Stomach (tissue), 9 donors: ENCODE results near the gene ETV6. TPM values are rescaled to one million over a fixed set of nuclear protein-coding genes. Genes with fewer than 3 reads are reported as not detected.
A peak's percentile ranks its signal among the peaks of the same experiment; 100 is the strongest.

Experiments used
- DNase-seq, 2 donors: peaks; one replicate each; pipeline versions ENCODE4 v3.0.0 to v3.0.0-alpha.2; 2013 to 2019
- H3K27ac ChIP-seq, 5 donors: fragments of 200-600 bp in 4 of 5; sonication (generic) in 4 of 5; one replicate each; pipeline ENCODE4 v1.5.1; 2013 to 2019; ENCODE audit warnings: mild to moderate bottlenecking in 1 of 5, moderate library complexity in 1 of 5
- H3K27me3 ChIP-seq, 3 donors: fragments of 200-600 bp; sonication (generic); one replicate each; pipeline ENCODE4 v1.5.1; 2017 to 2019; ENCODE audit warnings: mixed run types in 1 of 3
- H3K36me3 ChIP-seq, 4 donors: fragments of 200-600 bp; sonication (generic); 1 replicate in 3 of 4; 2 replicates in 1 of 4; pipeline ENCODE4 v1.5.1; 2016 to 2019
- H3K4me1 ChIP-seq, 4 donors: fragments of 200-600 bp; sonication (generic); one replicate each; pipeline ENCODE4 v1.5.1; 2016 to 2019
- H3K4me3 ChIP-seq, 4 donors: fragments of 200-600 bp; sonication (generic) in 3 of 4; one replicate each; pipeline ENCODE4 v1.5.1; 2016 to 2019; ENCODE audit warnings: mild to moderate bottlenecking in 1 of 4
- H3K9me3 ChIP-seq, 4 donors: fragments of 200-600 bp; sonication (generic); one replicate each; pipeline ENCODE4 v1.5.1; 2016 to 2019
- CTCF ChIP-seq, 7 experiments: fragments of 450-650 bp in 4 of 7; fragments of 200-600 bp in 3 of 7; sonication (generic) in 3 of 7; IDR thresholded peaks; one replicate each; pipeline ENCODE4 v1.5.1; 2016 to 2019; ENCODE audit warnings: antibody characterized with exemption in 7 of 7, control low read depth in 2 of 7, mild to moderate bottlenecking in 1 of 7
- EP300 ChIP-seq: sonication (generic); formaldehyde crosslinking; IDR thresholded peaks from one replicate; pipeline ENCODE4 v1.6.1; 2017; ENCODE audit warnings: antibody characterized with exemption
- POLR2A ChIP-seq, 4 donors: fragments of 450-650 bp; IDR thresholded peaks; one replicate each; pipeline ENCODE4 v1.6.1; 2016; ENCODE audit warnings: antibody characterized with exemption in 4 of 4, control low read depth in 2 of 4, mild to moderate bottlenecking in 1 of 4, moderate library complexity in 1 of 4
- POLR2AphosphoS5 ChIP-seq, 3 donors: sonication (generic); formaldehyde crosslinking; IDR thresholded peaks; one replicate each; pipeline ENCODE4 v1.6.1; 2016; ENCODE audit warnings: antibody characterized with exemption in 3 of 3
- WGBS, 5 donors: extraction: QIAGEN DNeasy Blood & Tissue Kit in 3 of 5; methylation state at CpG; one replicate each; pipeline versions ENCODE4 v1.1.5 to v1.1.7; 2013 to 2018; 5-methylcytosine and 5-hydroxymethylcytosine counted together
- intact Hi-C: fragments of 100-400 bp; cut with DNase I; formaldehyde crosslinking; loops from one replicate; pipeline ENCODE4 v1.15.1; 2023; ENCODE audit warnings: low total_unique reads
- polyA plus RNA-seq, 3 donors: library from polyadenylated mRNA; stranded (reverse); fragments of 200-250 nt; gene quantifications; one replicate each; pipeline ENCODE4 v1.2.3, GENCODE V29; 2013
- total RNA-seq, 5 donors: library from RNA; depleted of rRNA; stranded (reverse); fragments of >200 nt; gene quantifications; one replicate each; pipeline versions ENCODE4 v1.1.0 to v1.2.3, GENCODE V29; 2014 to 2016
- donor health status: healthy with polysubstance abuse.
- donor health status: Bipolar disorder and iron deficiency.
- donor health status: healthy.

ETV6 gene
- total and polyA plus RNA-seq, 8 donors = 4.1 to 60.3 (median 13.4) TPM

GRCh38 chr12:11655842-11656241, 6.4 kb downstream of the ETV6 start:
- intact Hi-C loops = no loop called here
- no peaks in the 10 kb centered on the region for H3K36me3 ChIP-seq
- peaks cover 32 to 95% (median 63%) of the 10 kb centered on the region in 4 donors for H3K4me1 ChIP-seq
- H3K9me3 ChIP-seq = no peaks in the 10 kb centered on the region
- 61 to 90% (median 85%) methylated on average over 5 of the region's 5 CpGs for WGBS, 5 donors
- no peak overlapping the region for H3K4me3 ChIP-seq
- no peak for DNase-seq
- no peaks in the 10 kb centered on the region for H3K27me3 ChIP-seq
- TF ChIP-seq POLR2A (IDR thresholded peaks at IDR 0.05) (no peak), EP300 (no peak), CTCF (IDR thresholded peaks at IDR 0.05) (no peak), POLR2AphosphoS5 (IDR thresholded peaks at IDR 0.05) (no peak)
- H3K27ac ChIP-seq = peak overlapping the region in 2 of 5 donors; percentile 40 to 96

- Histone ChIP-seq H3K4me3 (no peak overlapping the region), H3K9me3 (no peaks in the 10 kb centered on the region), H3K27me3 (no peaks in the 10 kb centered on the region), H3K36me3 (peaks cover 0 to 1% (median 0%) of the 10 kb centered on the region in 4 donors), H3K27ac (peak overlapping the region in 3 of 5 donors; percentile 23 to 96 (median 40)), H3K4me1 (peaks cover 35 to 99% (median 63%) of the 10 kb centered on the region in 4 donors)
- intact Hi-C loops = no loop called here
- DNase-seq = no peak
- WGBS, 5 donors = 80 to 92% (median 86%) methylated on average over 4 of the region's 4 CpGs
- TF ChIP-seq CTCF (IDR thresholded peaks at IDR 0.05) (no peak), POLR2A (IDR thresholded peaks at IDR 0.05) (no peak), POLR2AphosphoS5 (IDR thresholded peaks at IDR 0.05) (no peak), EP300 (no peak)
Observed at GRCh38 chr12:11656550-11656949, 7.1 kb downstream of the ETV6 start.

GRCh38 chr12:11657511-11657910, 8.0 kb downstream of the ETV6 start:
- DNase-seq = no peak
- Histone ChIP-seq H3K27me3 (no peaks in the 10 kb centered on the region), H3K27ac (peak overlapping the region in 2 of 5 donors; percentile 14 to 55), H3K9me3 (no peaks in the 10 kb centered on the region), H3K4me3 (no peak overlapping the region), H3K4me1 (peaks cover 38 to 99% (median 65%) of the 10 kb centered on the region in 4 donors), H3K36me3 (peaks cover 0 to 6% (median 0%) of the 10 kb centered on the region in 4 donors)
- TF ChIP-seq POLR2A (IDR thresholded peaks at IDR 0.05) (no peak), POLR2AphosphoS5 (IDR thresholded peaks at IDR 0.05) (no peak), CTCF (IDR thresholded peaks at IDR 0.05) (no peak), EP300 (no peak)
- 78 to 94% (median 84%) methylated on average over 6 of the region's 6 CpGs for WGBS, 5 donors
- intact Hi-C loops = no loop called here

- H3K4me3 ChIP-seq = no peak overlapping the region
- H3K36me3 ChIP-seq = peaks cover 0 to 6% (median 0%) of the 10 kb centered on the region in 4 donors
- DNase-seq = no peak
- WGBS, 5 donors = 63 to 78% (median 71%) methylated on average over 2 of the region's 2 CpGs
- TF ChIP-seq EP300 (no peak), POLR2AphosphoS5 (IDR thresholded peaks at IDR 0.05) (no peak), POLR2A (IDR thresholded peaks at IDR 0.05) (no peak), CTCF (IDR thresholded peaks at IDR 0.05) (no peak)
- no peaks in the 10 kb centered on the region for H3K27me3 ChIP-seq
- H3K9me3 ChIP-seq = no peaks in the 10 kb centered on the region
- intact Hi-C loops = no loop called here
- peaks cover 28 to 99% (median 62%) of the 10 kb centered on the region in 4 donors for H3K4me1 ChIP-seq
- peak overlapping the region in 1 of 5 donors; percentile 55 for H3K27ac ChIP-seq
Observed at GRCh38 chr12:11658791-11659190, 9.3 kb downstream of the ETV6 start.
